HK-2 (cell line): ENCODE results near the gene SHPK.
"Not testable (repeated sequence)": the region's sequence is repeated elsewhere in the genome, so short reads cannot be mapped to it uniquely, and the experiment has no call there.

Experiments used
- DNase-seq: peaks from one replicate; pipeline ENCODE4 v3.0.0-alpha.2; 2018; ENCODE audit not compliant: unreplicated experiment

The SHPK gene

GRCh38 chr17:3590231-3590630 is 45.8 kb downstream of the SHPK start:
- DNase-seq: no peak

DNA sequence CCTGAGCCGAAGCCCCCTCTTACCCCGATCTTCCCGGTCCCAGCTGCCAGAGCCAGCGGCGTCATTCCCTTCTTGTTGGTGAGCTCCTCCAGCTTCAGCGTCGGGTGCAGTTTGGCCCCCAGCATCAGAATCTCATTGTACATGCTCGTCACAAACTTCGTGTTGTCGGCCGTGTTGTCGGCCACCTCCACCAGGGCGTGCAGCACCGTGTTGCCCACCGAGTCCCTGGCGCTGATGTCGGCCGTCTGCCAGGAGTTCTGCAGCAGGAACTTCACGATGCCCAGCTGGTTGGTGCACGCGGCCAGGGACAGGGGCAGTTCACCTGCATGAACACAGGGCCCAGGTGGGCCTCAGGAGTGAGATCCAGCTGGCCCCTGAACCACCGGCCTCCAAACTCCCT is 46.3 kb downstream of the SHPK start:
- DNase-seq: no peak

- no peak for DNase-seq
Observed at GRCh38 chr17:3585826-3586225, 50.2 kb downstream of the SHPK start.

DNA sequence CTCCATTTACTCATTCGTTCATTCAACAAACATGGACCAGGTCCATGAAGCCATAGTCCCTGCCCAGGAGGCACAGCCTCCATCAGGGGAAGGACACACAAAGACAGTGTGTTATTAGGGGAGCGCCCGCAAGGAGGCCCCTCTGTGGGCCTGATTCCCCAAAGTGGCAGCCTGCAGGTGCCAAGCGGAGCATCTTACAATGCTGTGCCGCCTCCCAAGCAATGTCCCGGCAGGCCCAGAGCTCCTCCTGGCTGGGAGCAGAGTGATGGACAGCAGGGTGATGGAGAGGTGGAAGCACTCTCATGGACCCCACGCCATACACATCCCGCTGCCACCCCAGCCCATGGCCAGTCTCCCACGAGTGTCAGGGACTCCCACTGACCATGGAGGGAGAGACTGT is 52.6 kb downstream of the SHPK start:
- no peak for DNase-seq

DNA sequence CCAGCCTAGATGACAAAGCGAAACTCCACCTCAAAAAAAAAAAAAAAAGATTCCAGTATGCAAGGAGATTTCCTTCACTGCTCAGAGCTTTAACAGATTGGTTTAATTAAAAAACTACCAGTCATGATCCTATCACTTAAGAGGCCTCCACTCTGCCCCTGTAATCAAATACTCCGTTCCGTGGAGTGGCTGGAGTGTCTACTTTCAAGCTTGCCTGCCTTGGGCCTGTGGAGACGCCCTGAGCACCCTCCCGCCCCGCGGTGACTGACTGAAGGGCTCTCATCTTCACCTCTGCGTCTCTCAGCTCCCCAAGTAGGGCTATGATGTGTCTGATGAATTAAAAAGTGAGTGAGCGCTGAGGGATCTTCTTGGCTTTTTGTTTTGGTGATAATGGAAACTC is 53.1 kb downstream of the SHPK start:
- DNase-seq: no peak

DNA sequence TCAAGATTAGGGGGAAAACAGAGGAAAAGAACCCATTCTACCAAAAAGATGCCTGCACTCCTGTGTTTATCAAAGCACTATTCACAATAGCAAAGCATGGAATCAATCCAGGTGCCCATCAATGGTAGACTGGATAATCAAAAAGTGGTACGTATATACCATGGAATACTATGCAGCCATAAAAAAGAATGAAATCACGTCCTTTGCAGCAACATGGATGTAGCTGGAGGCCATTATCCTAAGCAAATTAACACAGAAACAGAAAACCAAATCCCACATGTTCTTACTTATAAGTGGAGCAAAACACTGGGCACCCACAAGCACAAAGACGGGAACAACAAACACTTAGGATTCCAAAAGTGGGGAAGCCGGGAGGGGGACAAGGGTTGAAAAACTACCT is 57.4 kb downstream of the SHPK start:
- not testable (repeated sequence) for DNase-seq

- no peak for DNase-seq
Observed at GRCh38 chr17:3576970-3577369, 59.1 kb downstream of the SHPK start.

DNA sequence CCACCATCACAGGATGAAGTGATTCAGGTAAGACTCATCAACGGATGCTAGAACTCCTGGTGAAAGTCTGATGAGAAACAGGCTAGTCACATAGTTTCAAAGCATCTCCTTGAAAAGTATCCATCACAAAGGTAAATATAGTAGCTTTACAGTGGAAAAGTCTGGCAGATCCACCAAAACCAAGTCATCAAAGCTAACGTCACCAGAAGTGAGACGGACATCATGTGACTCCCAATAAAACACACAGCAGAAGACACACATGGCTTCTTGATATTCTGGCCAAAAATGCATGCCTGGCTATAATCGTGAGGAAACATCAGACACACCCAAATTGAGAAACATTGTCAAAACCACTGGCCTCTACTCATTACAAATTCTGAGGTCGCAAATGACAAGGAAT is 60.5 kb downstream of the SHPK start:
- DNase-seq: no peak

DNA sequence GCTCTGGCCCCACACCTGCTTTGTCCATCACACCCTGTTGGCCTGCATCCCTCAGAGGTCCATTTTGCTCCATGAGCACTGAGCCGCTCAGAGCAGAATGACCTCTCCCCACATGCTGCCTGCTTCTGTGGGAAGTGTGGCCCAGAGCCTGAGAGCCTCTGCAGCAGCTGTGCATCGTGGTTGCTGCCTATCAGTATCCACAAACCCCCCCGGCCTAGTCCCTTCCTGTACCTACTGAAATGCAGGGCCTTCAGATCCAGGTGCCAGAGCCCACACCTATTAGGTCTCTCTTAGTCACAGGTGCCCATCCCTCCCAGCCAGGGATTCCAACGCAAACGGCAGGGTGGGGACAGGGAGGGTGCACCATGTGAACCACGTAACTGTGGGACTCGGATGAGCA is 61.8 kb downstream of the SHPK start:
- no peak for DNase-seq

DNA sequence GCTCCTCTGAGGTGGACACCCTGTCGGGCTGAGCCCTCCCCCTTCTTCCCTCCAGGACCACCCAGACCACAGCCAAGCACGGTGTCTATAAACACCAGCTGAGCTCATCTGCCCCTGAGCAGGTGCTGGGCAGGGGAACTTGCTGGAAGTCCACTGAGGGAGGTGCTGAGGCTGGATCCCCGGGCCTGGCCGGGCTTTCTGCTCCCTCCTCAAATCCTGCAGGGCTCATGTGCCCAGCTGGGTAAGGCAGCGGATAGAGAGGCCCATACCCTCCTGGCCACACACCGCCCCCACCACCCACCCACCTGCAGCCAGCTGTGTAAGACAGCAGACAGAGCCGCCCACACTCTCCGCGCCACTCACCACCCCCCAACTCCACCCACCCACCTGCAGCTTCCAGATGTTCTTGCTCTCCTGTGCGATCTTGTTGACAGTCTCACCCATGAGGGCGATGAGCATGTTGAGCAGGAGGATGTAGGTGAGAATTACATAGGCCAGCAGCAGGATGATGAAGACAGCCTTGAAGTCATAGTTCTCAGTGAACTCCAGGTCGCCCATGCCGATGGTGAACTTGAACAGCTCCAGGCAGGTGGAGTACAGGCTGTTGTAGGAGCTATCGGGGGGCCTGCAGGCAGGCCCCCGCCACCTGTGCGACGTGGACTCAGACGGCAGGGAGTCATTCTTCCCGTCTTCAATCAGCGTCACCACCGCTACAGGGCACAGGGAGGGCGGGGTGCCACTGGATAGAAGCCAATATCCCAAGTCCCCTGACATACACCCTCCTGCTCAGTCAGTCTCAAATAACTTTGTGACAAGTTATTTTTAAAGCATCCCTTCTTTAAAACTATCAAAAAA is 62.6 kb downstream of the SHPK start:
- no peak for DNase-seq

DNA sequence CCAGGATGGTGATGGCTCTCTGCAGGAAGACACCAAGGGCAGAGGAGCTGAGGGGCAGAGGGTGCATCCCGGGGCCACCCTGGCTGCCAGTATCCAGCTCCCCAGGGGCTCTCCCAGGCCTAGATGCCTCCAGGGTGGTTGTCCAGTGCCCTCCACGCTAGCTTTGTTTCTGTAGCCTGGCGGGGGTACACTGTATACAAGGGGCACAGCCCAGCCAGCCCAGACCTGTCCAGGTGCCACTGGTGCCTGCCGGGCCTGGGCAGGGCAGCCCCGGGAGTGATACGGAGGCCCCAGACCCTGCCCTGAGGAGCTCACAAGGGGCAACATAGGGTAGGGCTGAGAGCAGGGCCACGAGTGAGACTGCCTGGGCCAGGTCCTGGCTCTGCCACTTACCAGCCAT is 63.8 kb downstream of the SHPK start:
- no peak for DNase-seq

- DNase-seq: no peak
Observed at GRCh38 chr17:3571043-3571900, 64.8 kb downstream of the SHPK start.

GRCh38 chr17:3569534-3570137 is 66.4 kb downstream of the SHPK start:
- no peak for DNase-seq

DNA sequence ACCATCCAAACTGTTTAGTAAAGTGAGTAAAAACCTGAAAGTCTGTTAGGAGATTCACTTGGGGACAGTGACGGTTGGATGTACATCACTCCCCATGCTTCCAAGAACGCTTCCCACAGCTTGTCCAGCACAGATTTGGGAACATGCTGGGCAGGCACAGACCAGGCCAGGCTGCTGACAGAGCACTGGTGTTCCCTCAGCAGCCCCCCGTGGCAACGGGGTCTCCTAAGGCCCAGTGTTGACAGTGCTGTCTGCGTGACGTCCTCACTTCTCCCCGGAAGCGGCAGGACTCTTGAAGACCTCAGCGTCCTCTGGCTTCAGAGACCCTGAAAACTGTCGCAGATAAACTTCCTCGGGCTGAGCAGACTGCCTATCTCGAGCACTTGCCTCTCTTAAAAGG is 69.5 kb downstream of the SHPK start:
- no peak for DNase-seq

GRCh38 chr17:3565143-3565542 is 70.9 kb downstream of the SHPK start:
- no peak for DNase-seq

- DNase-seq: not testable (repeated sequence)
Observed at GRCh38 chr17:3564241-3564640, 71.8 kb downstream of the SHPK start.

- DNase-seq: no peak
Observed at GRCh38 chr17:3559270-3559645, 76.8 kb downstream of the SHPK start.

GRCh38 chr17:3558603-3559269 is 77.3 kb downstream of the SHPK start:
- DNase-seq: peak; percentile 71
